ENCODE measurements around the gene TIMM8A.

- TF ChIP-seq, protein P1, sequence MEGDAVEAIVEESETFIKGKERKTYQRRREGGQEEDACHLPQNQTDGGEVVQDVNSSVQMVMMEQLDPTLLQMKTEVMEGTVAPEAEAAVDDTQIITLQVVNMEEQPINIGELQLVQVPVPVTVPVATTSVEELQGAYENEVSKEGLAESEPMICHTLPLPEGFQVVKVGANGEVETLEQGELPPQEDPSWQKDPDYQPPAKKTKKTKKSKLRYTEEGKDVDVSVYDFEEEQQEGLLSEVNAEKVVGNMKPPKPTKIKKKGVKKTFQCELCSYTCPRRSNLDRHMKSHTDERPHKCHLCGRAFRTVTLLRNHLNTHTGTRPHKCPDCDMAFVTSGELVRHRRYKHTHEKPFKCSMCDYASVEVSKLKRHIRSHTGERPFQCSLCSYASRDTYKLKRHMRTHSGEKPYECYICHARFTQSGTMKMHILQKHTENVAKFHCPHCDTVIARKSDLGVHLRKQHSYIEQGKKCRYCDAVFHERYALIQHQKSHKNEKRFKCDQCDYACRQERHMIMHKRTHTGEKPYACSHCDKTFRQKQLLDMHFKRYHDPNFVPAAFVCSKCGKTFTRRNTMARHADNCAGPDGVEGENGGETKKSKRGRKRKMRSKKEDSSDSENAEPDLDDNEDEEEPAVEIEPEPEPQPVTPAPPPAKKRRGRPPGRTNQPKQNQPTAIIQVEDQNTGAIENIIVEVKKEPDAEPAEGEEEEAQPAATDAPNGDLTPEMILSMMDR (IDR thresholded peaks at IDR 0.05): no peak
- TF ChIP-seq POLR2A (IDR thresholded peaks at IDR 0.05): no peak
Observed at GRCh38 chrX:101394372-101394771, 45.8 kb upstream of the TIMM8A start.

Data from lower leg skin (tissue), 3 donors.